ENCODE data around the gene CSRNP3.

Gene CSRNP3

GRCh38 chr2:165621086-165621560 lies 151.6 kb downstream of the CSRNP3 start:
- no peak overlapping the region for H3K4me3 ChIP-seq (replicated peaks; ENCODE audit: low read depth, low read length)
- no peak for DNase-seq (ENCODE audit: extremely low read depth, low read depth)
- TF ChIP-seq CTCF (IDR thresholded peaks at IDR 0.05; ENCODE audit: low read depth, low read length, missing control alignments): no peak

- no peak overlapping the region for H3K4me3 ChIP-seq (replicated peaks; ENCODE audit: low read depth, low read length)
- TF ChIP-seq CTCF (IDR thresholded peaks at IDR 0.05; ENCODE audit: low read depth, low read length, missing control alignments): no peak
- DNase-seq (ENCODE audit: extremely low read depth, low read depth): no peak
Measured at GRCh38 chr2:165623161-165623560, 153.7 kb downstream of the CSRNP3 start.

GRCh38 chr2:165623783-165624469 lies 154.4 kb downstream of the CSRNP3 start:
- no peak for DNase-seq (ENCODE audit: extremely low read depth, low read depth)
- no peak for TF ChIP-seq CTCF (IDR thresholded peaks at IDR 0.05; ENCODE audit: low read depth, low read length, missing control alignments)
- H3K4me3 ChIP-seq (replicated peaks; ENCODE audit: low read depth, low read length): no peak overlapping the region

- H3K4me3 ChIP-seq (replicated peaks; ENCODE audit: low read depth, low read length): no peak overlapping the region
- no peak for DNase-seq (ENCODE audit: extremely low read depth, low read depth)
Measured at GRCh38 chr2:165624470-165624800, 154.9 kb downstream of the CSRNP3 start.

GRCh38 chr2:165627470-165627869 lies 158.0 kb downstream of the CSRNP3 start:
- DNase-seq (ENCODE audit: extremely low read depth, low read depth): peak; percentile 29
- no peak overlapping the region for H3K4me3 ChIP-seq (replicated peaks; ENCODE audit: low read depth, low read length)
- no peak for TF ChIP-seq CTCF (IDR thresholded peaks at IDR 0.05; ENCODE audit: low read depth, low read length, missing control alignments)

More at GRCh38 chr2:165624470-165624800, 154.9 kb downstream of the CSRNP3 start:
- TF ChIP-seq CTCF (IDR thresholded peaks at IDR 0.05; ENCODE audit: low read depth, low read length, missing control alignments): no peak

GRCh38 chr2:165629776-165630175 lies 160.3 kb downstream of the CSRNP3 start:
- DNase-seq (ENCODE audit: extremely low read depth, low read depth): no peak
- TF ChIP-seq CTCF (IDR thresholded peaks at IDR 0.05; ENCODE audit: low read depth, low read length, missing control alignments): no peak
- no peak overlapping the region for H3K4me3 ChIP-seq (replicated peaks; ENCODE audit: low read depth, low read length)

GRCh38 chr2:165630236-165630635 lies 160.7 kb downstream of the CSRNP3 start:
- H3K4me3 ChIP-seq (replicated peaks; ENCODE audit: low read depth, low read length): no peak overlapping the region
- no peak for DNase-seq (ENCODE audit: extremely low read depth, low read depth)
- no peak for TF ChIP-seq CTCF (IDR thresholded peaks at IDR 0.05; ENCODE audit: low read depth, low read length, missing control alignments)

Data from HFF-Myc (cell line).